HCT116 (cell line): Measurements from ENCODE around the gene KBTBD3. TPM values are rescaled to one million over a fixed set of nuclear protein-coding genes. Genes with fewer than 3 reads are reported as not detected.

Experiments
- ATAC-seq: fragments of 200-7000 bp; cut with Tn5 transposase; 2 replicates; pipeline ENCODE4 v1.9.1; 2020; ENCODE audit warnings: mild to moderate bottlenecking, moderate library complexity
- BruUV-seq: library from RNA; stranded (reverse); fragments of 400-500 nt; replicated peaks from 2 replicates; lab custom pipeline; 2021; lab: Mats Ljungman, UMichigan
- CTCF ChIA-PET: fragments of 300-600 bp; sonication (Branson Sonifier 250); formaldehyde crosslinking; loops from one replicate; lab custom pipeline; 2021; ENCODE audit warnings: antibody characterized with exemption; lab: Charles Lee
- POLR2A ChIA-PET: fragments of 300-600, 350-600 bp; sonication (Branson Sonifier 250); formaldehyde crosslinking; loops from one replicate; lab custom pipeline; 2021; ENCODE audit warnings: antibody characterized with exemption; lab: Charles Lee
- RAD21 ChIA-PET, 2 experiments: fragments of 300-600 bp; sonication (Branson Sonifier 250); formaldehyde crosslinking; loops; one replicate each; lab custom pipeline; 2023; ENCODE audit warnings: low total read pairs in 2 of 2; ENCODE audit not compliant: uncharacterized antibody in 2 of 2, unreplicated experiment in 2 of 2, low non-redundant PET in 1 of 2; lab: Charles Lee
- DNase-seq: peaks from one replicate; pipeline ENCODE4 v3.0.0-alpha.2; 2010; ENCODE audit warnings: low read depth, low spot score
- H2AFZ ChIP-seq: fragments of 200-600 bp; shearing (Covaris generic), sonication (generic); 2 replicates; pipeline ENCODE4 v1.6.1; 2017; ENCODE audit warnings: low read depth, mixed run types, mixed read lengths, antibody characterized with exemption, low read length; ENCODE audit not compliant: poor library complexity, severe bottlenecking
- H3K27ac ChIP-seq: 2 replicates; pipeline ENCODE4 v1.5.1; 2012; ENCODE audit warnings: low read depth, low read length
- H3K27me3 ChIP-seq: fragments of 200-600 bp; sonication (generic); 2 replicates; pipeline ENCODE4 v1.6.1; 2016; ENCODE audit warnings: mixed run types, low read length, mixed read lengths; ENCODE audit not compliant: insufficient read depth
- H3K36me3 ChIP-seq, 2 experiments: fragments of 200-500 bp in 1 of 2; fragments of 200-600 bp in 1 of 2; sonication (Bioruptor generic) in 1 of 2; sonication (generic) in 1 of 2; 2 replicates each; pipeline versions ENCODE4 v1.5.1 to v1.6.1; 2014 to 2016; ENCODE audit warnings: low read length in 2 of 2, inconsistent platforms in 1 of 2, mixed read lengths in 1 of 2, mixed run types in 1 of 2; ENCODE audit not compliant: insufficient read depth in 2 of 2, control insufficient read depth in 1 of 2
- H3K4me1 ChIP-seq, 2 experiments: fragments of 200-600 bp in 1 of 2; sonication (generic) in 1 of 2; 2 replicates each; pipeline versions ENCODE4 v1.5.1 to v1.6.1; 2012 to 2017; ENCODE audit warnings: low read length in 2 of 2, inconsistent platforms in 1 of 2, mild to moderate bottlenecking in 1 of 2, mixed read lengths in 1 of 2, mixed run types in 1 of 2, moderate library complexity in 1 of 2; ENCODE audit not compliant: insufficient read depth in 2 of 2, control insufficient read depth in 1 of 2
- H3K4me2 ChIP-seq: fragments of 200-600 bp; sonication (generic); 2 replicates; pipeline ENCODE4 v1.6.1; 2017; ENCODE audit warnings: mixed run types, low read length, mixed read lengths
- H3K4me3 ChIP-seq, 2 experiments: fragments of 200-600 bp in 1 of 2; sonication (generic) in 1 of 2; replicated peaks in 1 of 2; 2 replicates each; pipeline ENCODE4 v1.5.1; 2011 to 2016; ENCODE audit warnings: low read length in 2 of 2, control low read depth in 1 of 2, low read depth in 1 of 2, mild to moderate bottlenecking in 1 of 2, mixed read lengths in 1 of 2, mixed run types in 1 of 2
- H3K79me2 ChIP-seq: fragments of 200-600 bp; sonication (generic); 2 replicates; pipeline ENCODE4 v1.6.1; 2017; ENCODE audit warnings: mild to moderate bottlenecking, mixed run types, low read length, moderate library complexity, mixed read lengths; ENCODE audit not compliant: insufficient read depth
- H3K9ac ChIP-seq: fragments of 200-600 bp; sonication (generic); 2 replicates; pipeline ENCODE4 v1.6.1; 2016; ENCODE audit warnings: low read length, mixed read lengths
- H3K9me2 ChIP-seq: fragments of 200-600 bp; sonication (generic), shearing (Covaris generic); 2 replicates; pipeline ENCODE4 v1.6.1; 2017; ENCODE audit warnings: mixed run types, mild to moderate bottlenecking, moderate library complexity; ENCODE audit not compliant: insufficient read depth
- H3K9me3 ChIP-seq, 2 experiments: fragments of 200-500 bp in 1 of 2; fragments of 200-600 bp in 1 of 2; sonication (Bioruptor generic) in 1 of 2; sonication (generic) in 1 of 2; 2 replicates each; pipeline ENCODE4 v1.6.1; 2014 to 2017; ENCODE audit warnings: low read length in 2 of 2, mixed read lengths in 2 of 2, inconsistent platforms in 1 of 2, low read depth in 1 of 2, mild to moderate bottlenecking in 1 of 2, mixed run types in 1 of 2, moderate library complexity in 1 of 2; ENCODE audit not compliant: control insufficient read depth in 1 of 2, insufficient read depth in 1 of 2
- H4K20me1 ChIP-seq: fragments of 200-600 bp; sonication (generic), shearing (Covaris generic); 2 replicates; pipeline ENCODE4 v1.6.1; 2017; ENCODE audit warnings: mixed run types, mild to moderate bottlenecking, moderate library complexity; ENCODE audit not compliant: insufficient read depth
- ATF3 ChIP-seq: IDR thresholded peaks from 2 replicates; pipeline ENCODE4 v1.6.1; 2012
- CBX3 ChIP-seq: IDR thresholded peaks from 2 replicates; pipeline ENCODE4 v1.6.1; 2012; ENCODE audit warnings: low read depth
- CEBPB ChIP-seq: IDR thresholded peaks from 2 replicates; pipeline ENCODE4 v1.6.1; 2012; ENCODE audit warnings: low read depth
- CTCF ChIP-seq, 3 experiments: fragments of 200-600 bp in 1 of 3; sonication (generic) in 1 of 3; IDR thresholded peaks in 2 of 3; conservative IDR thresholded peaks in 1 of 3; 2 replicates each; pipeline ENCODE4 v1.5.1; 2012 to 2017; ENCODE audit warnings: low read depth in 2 of 3, low read length in 2 of 3, antibody characterized with exemption in 1 of 3, borderline replicate concordance in 1 of 3, control low read depth in 1 of 3, mild to moderate bottlenecking in 1 of 3, mixed read lengths in 1 of 3, mixed run types in 1 of 3, moderate library complexity in 1 of 3; ENCODE audit not compliant: insufficient read depth in 1 of 3
- EGR1 ChIP-seq: IDR thresholded peaks from 2 replicates; pipeline ENCODE4 v1.6.1; 2012; ENCODE audit warnings: low read depth
- ELF1 ChIP-seq: IDR thresholded peaks from 2 replicates; pipeline ENCODE4 v1.6.1; 2012; ENCODE audit warnings: low read depth, borderline replicate concordance
- EZH2 ChIP-seq: fragments of 200-600 bp; sonication (generic); IDR thresholded peaks from 2 replicates; pipeline ENCODE4 v1.6.1; 2017; ENCODE audit warnings: antibody characterized with exemption, mixed run types
- EZH2phosphoT487 ChIP-seq: fragments of 200-600 bp; IDR thresholded peaks from 2 replicates; pipeline ENCODE4 v1.6.1; 2018; ENCODE audit warnings: antibody characterized with exemption, borderline replicate concordance
- FOSL1 ChIP-seq: IDR thresholded peaks from 2 replicates; pipeline ENCODE4 v1.6.1; 2012; ENCODE audit warnings: low read depth
- JUND ChIP-seq: IDR thresholded peaks from 2 replicates; pipeline ENCODE4 v1.6.1; 2012
- MAX ChIP-seq: IDR thresholded peaks from 2 replicates; pipeline ENCODE4 v1.6.1; 2012
- POLR2A ChIP-seq: IDR thresholded peaks from 2 replicates; pipeline ENCODE4 v1.7.0; 2011; ENCODE audit warnings: borderline replicate concordance; ENCODE audit not compliant: insufficient read depth, insufficient read length; ENCODE audit errors: extremely low read depth
- RAD21 ChIP-seq: IDR thresholded peaks from 2 replicates; pipeline ENCODE4 v1.6.1; 2012; ENCODE audit warnings: low read depth, mild to moderate bottlenecking
- REST ChIP-seq: IDR thresholded peaks from 2 replicates; pipeline ENCODE4 v1.6.1; 2012; ENCODE audit warnings: low read depth
- SIN3A ChIP-seq: IDR thresholded peaks from 2 replicates; pipeline ENCODE4 v1.6.1; 2012; ENCODE audit warnings: low read depth
- SRF ChIP-seq: IDR thresholded peaks from 2 replicates; pipeline ENCODE4 v1.6.1; 2012; ENCODE audit warnings: low read depth
- ZBTB33 ChIP-seq: IDR thresholded peaks from 2 replicates; pipeline ENCODE4 v1.6.1; 2011; ENCODE audit warnings: mild to moderate bottlenecking, low read length, moderate library complexity; ENCODE audit not compliant: insufficient replicate concordance; ENCODE audit errors: extremely low read depth
- ZFX ChIP-seq: fragments of 450-650 bp; IDR thresholded peaks from 2 replicates; pipeline ENCODE4 v1.6.1; 2017
- intact Hi-C: fragments of 100-400 bp; cut with micrococcal nuclease; formaldehyde crosslinking; loops from 2 replicates; pipeline ENCODE4 v1.10.0; 2022
- total RNA-seq: library from RNA; stranded (reverse); gene quantifications from one replicate; pipeline ENCODE4 v1.2.1, GENCODE V29; 2021; ENCODE audit not compliant: unreplicated experiment

Gene KBTBD3
- total RNA-seq, 1 experiment from 2014 or later = 10.4 TPM

- no peaks in the 10 kb centered on the region for H3K9me2 ChIP-seq
- CTCF ChIA-PET = no interaction called here
- BruUV-seq = no TSS peak
- no peaks in the 10 kb centered on the region for H3K9me3 ChIP-seq
- H4K20me1 ChIP-seq = no peaks in the 10 kb centered on the region
- no peak for TF ChIP-seq EGR1
- TF ChIP-seq RAD21 = no peak
- TF ChIP-seq ELF1 = no peak
- no peak for TF ChIP-seq POLR2A
- no peak for TF ChIP-seq EZH2
- no peak for TF ChIP-seq SRF
- no peak for TF ChIP-seq CBX3
- no peak for TF ChIP-seq SIN3A
- TF ChIP-seq REST = no peak
- no peak for TF ChIP-seq ZFX
- no peak for TF ChIP-seq JUND
- no peak for TF ChIP-seq MAX
- no peak for TF ChIP-seq ATF3
- no peak for TF ChIP-seq FOSL1
- TF ChIP-seq ZBTB33 = no peak
- no peak for TF ChIP-seq CEBPB
- no peak for TF ChIP-seq CTCF (IDR thresholded peaks at IDR 0.05 in 2 of 3, conservative IDR thresholded peaks at IDR 0.05 in 1 of 3; ENCODE audit: borderline replicate concordance in 1 of 3, insufficient read depth in 1 of 3, low read depth in 2 of 3, low read length in 2 of 3)
- no peak for TF ChIP-seq EZH2phosphoT487
- TF ChIP-seq, all 23 proteins: peak for 0
- H2AFZ ChIP-seq = no peak overlapping the region
- peaks cover 5 to 14% of the 10 kb centered on the region in 2 experiments; a peak in 3 of 4 replicates for H3K36me3 ChIP-seq
- no peak overlapping the region for H3K4me3 ChIP-seq
- no peaks in the 10 kb centered on the region for H3K4me1 ChIP-seq
- no peak for DNase-seq
- no peak for ATAC-seq
- RAD21 ChIA-PET = no interaction called here
- POLR2A ChIA-PET = no interaction called here
- no peaks in the 10 kb centered on the region for H3K79me2 ChIP-seq
- no peak overlapping the region for H3K4me2 ChIP-seq
- no peak overlapping the region for H3K27ac ChIP-seq
- no peaks in the 10 kb centered on the region for H3K27me3 ChIP-seq
- intact Hi-C loops = no loop called here
- H3K9ac ChIP-seq = no peak overlapping the region
Measured at GRCh38 chr11:106101819-106102218, 24.7 kb upstream of the KBTBD3 start.
